Endothelial cell (in vitro differentiated cells): ENCODE results near the gene MICAL1. TPM values are rescaled to one million over a fixed set of nuclear protein-coding genes. Genes with fewer than 3 reads are reported as not detected.
A peak's percentile ranks its signal among the peaks of the same experiment; 100 is the strongest.

Experiments
- DNase-seq: peaks from one replicate; pipeline ENCODE4 v3.0.0; 2021; ENCODE audit warnings: low spot score
- H3K27ac Mint-ChIP-seq: one replicate; pipeline ENCODE4 v1.8.0; 2021; ENCODE audit warnings: mixed read lengths, inconsistent platforms; ENCODE audit not compliant: unreplicated experiment
- H3K27me3 Mint-ChIP-seq: one replicate; pipeline ENCODE4 v1.8.0; 2021; ENCODE audit warnings: mild to moderate bottlenecking, moderate library complexity, mixed read lengths, inconsistent platforms; ENCODE audit not compliant: unreplicated experiment
- H3K36me3 Mint-ChIP-seq: one replicate; pipeline ENCODE4 v1.8.0; 2021; ENCODE audit warnings: mild to moderate bottlenecking, low read depth, mixed read lengths, inconsistent platforms; ENCODE audit not compliant: unreplicated experiment
- H3K4me1 Mint-ChIP-seq: one replicate; pipeline ENCODE4 v1.8.0; 2021; ENCODE audit warnings: mild to moderate bottlenecking, mixed read lengths, inconsistent platforms; ENCODE audit not compliant: unreplicated experiment
- H3K4me3 Mint-ChIP-seq: one replicate; pipeline ENCODE4 v1.8.0; 2021; ENCODE audit warnings: mild to moderate bottlenecking, mixed read lengths, inconsistent platforms; ENCODE audit not compliant: unreplicated experiment
- H3K9me3 Mint-ChIP-seq: one replicate; pipeline ENCODE4 v1.8.0; 2021; ENCODE audit warnings: mixed read lengths, inconsistent platforms; ENCODE audit not compliant: unreplicated experiment
- CTCF ChIP-seq: fragments of 200-600 bp; sonication (generic); IDR thresholded peaks from one replicate; pipeline ENCODE4 v1.5.0; 2021; ENCODE audit warnings: antibody characterized with exemption; ENCODE audit not compliant: unreplicated experiment
- total RNA-seq: library from RNA; stranded (reverse); fragmentation: NEBNext Ultra II Directional; extraction: Animal tissue kit (Norgen Biotek cat#: 25700); gene quantifications from one replicate; pipeline ENCODE4 v1.2.1, GENCODE V29; 2021; ENCODE audit not compliant: unreplicated experiment

The MICAL1 gene
- total RNA-seq, 1 donor from 2014 or later = 19.9 TPM

- Mint-ChIP-seq H3K27ac (no peak overlapping the region), H3K9me3 (no peaks in the 10 kb centered on the region), H3K4me3 (no peak overlapping the region), H3K27me3 (peaks cover 9% of the 10 kb centered on the region), H3K36me3 (peaks cover 17% of the 10 kb centered on the region), H3K4me1 (no peaks in the 10 kb centered on the region)
- TF ChIP-seq CTCF = no peak
- no peak for DNase-seq
Measured at GRCh38 chr6:109449064-109449794, 6.3 kb downstream of the MICAL1 start.

GRCh38 chr6:109448615-109449014 lies 7.0 kb downstream of the MICAL1 start:
- no peaks in the 10 kb centered on the region for H3K9me3 Mint-ChIP-seq
- H3K4me3 Mint-ChIP-seq = no peak overlapping the region
- no peak for DNase-seq
- TF ChIP-seq CTCF = no peak
- peaks cover 9% of the 10 kb centered on the region for H3K27me3 Mint-ChIP-seq
- no peak overlapping the region for H3K27ac Mint-ChIP-seq
- H3K36me3 Mint-ChIP-seq = peaks cover 17% of the 10 kb centered on the region
- no peaks in the 10 kb centered on the region for H3K4me1 Mint-ChIP-seq

GRCh38 chr6:109447878-109448555 lies 7.6 kb downstream of the MICAL1 start:
- TF ChIP-seq CTCF = no peak
- Mint-ChIP-seq H3K4me1 (no peaks in the 10 kb centered on the region), H3K27ac (no peak overlapping the region), H3K9me3 (no peaks in the 10 kb centered on the region), H3K36me3 (peaks cover 17% of the 10 kb centered on the region), H3K4me3 (no peak overlapping the region), H3K27me3 (peaks cover 9% of the 10 kb centered on the region)
- no peak for DNase-seq

- Mint-ChIP-seq H3K4me3 (no peak overlapping the region), H3K27ac (no peak overlapping the region), H3K36me3 (peaks cover 20% of the 10 kb centered on the region), H3K4me1 (no peaks in the 10 kb centered on the region), H3K27me3 (peaks cover 9% of the 10 kb centered on the region), H3K9me3 (no peaks in the 10 kb centered on the region)
- TF ChIP-seq CTCF = no peak
- no peak for DNase-seq
Measured at GRCh38 chr6:109447087-109447486, 8.5 kb downstream of the MICAL1 start.

- Mint-ChIP-seq H3K4me3 (peak overlapping the region; percentile 0), H3K4me1 (no peaks in the 10 kb centered on the region), H3K36me3 (peaks cover 20% of the 10 kb centered on the region), H3K27me3 (peaks cover 14% of the 10 kb centered on the region), H3K9me3 (no peaks in the 10 kb centered on the region), H3K27ac (no peak overlapping the region)
- no peak for TF ChIP-seq CTCF
- DNase-seq = no peak
Measured at GRCh38 chr6:109446541-109446940, 9.0 kb downstream of the MICAL1 start.
